ENCODE measurements around the gene TBC1D25.
A peak's percentile ranks its signal among the peaks of the same experiment; 100 is the strongest.

GRCh38 chrX:48511560-48511959 is 28.0 kb upstream of the TBC1D25 start:
- TF ChIP-seq POLR2AphosphoS5 (IDR thresholded peaks at IDR 0.05) (no peak), CTCF (IDR thresholded peaks at IDR 0.05) (peak in 1 of 5 experiments; percentile 18)

All from transverse colon (tissue), 4 donors.